ENCODE data around the gene ZMYND15. TPM values are rescaled to one million over a fixed set of nuclear protein-coding genes. Genes with fewer than 3 reads are reported as not detected.
"Not testable (repeated sequence)": the region's sequence is repeated elsewhere in the genome, so short reads cannot be mapped to it uniquely, and the experiment has no call there.

Gene ZMYND15
- polyA plus RNA-seq, 1 donor from 2014 or later = not detected

GRCh38 chr17:4712526-4712925 is 27.1 kb upstream of the ZMYND15 start:
- Histone ChIP-seq H3K27ac (ENCODE audit: low read length) (no peak overlapping the region), H3K4me3 (ENCODE audit: low read length) (no peak overlapping the region), H3K36me3 (ENCODE audit: insufficient read depth, low read length) (no peaks in the 10 kb centered on the region), H3K27me3 (ENCODE audit: insufficient read depth, low read depth, low read length) (no peaks in the 10 kb centered on the region), H3K9ac (ENCODE audit: low read length) (no peak overlapping the region), H3K4me2 (ENCODE audit: low read length) (no peak overlapping the region), H4K20me1 (ENCODE audit: insufficient read depth) (no peaks in the 10 kb centered on the region), H3K9me2 (ENCODE audit: insufficient read depth, low read length) (no peaks in the 10 kb centered on the region), H3K9me3 (ENCODE audit: low read length) (no peaks in the 10 kb centered on the region), H3K79me2 (replicated peaks; ENCODE audit: insufficient read depth, low read length) (peaks cover 10% of the 10 kb centered on the region), H2AFZ (ENCODE audit: low read depth, low read length) (no peak overlapping the region), H3F3A (ENCODE audit: insufficient read depth, low read length, poor library complexity, severe bottlenecking) (no peaks in the 10 kb centered on the region)
- TF ChIP-seq, protein P1, sequence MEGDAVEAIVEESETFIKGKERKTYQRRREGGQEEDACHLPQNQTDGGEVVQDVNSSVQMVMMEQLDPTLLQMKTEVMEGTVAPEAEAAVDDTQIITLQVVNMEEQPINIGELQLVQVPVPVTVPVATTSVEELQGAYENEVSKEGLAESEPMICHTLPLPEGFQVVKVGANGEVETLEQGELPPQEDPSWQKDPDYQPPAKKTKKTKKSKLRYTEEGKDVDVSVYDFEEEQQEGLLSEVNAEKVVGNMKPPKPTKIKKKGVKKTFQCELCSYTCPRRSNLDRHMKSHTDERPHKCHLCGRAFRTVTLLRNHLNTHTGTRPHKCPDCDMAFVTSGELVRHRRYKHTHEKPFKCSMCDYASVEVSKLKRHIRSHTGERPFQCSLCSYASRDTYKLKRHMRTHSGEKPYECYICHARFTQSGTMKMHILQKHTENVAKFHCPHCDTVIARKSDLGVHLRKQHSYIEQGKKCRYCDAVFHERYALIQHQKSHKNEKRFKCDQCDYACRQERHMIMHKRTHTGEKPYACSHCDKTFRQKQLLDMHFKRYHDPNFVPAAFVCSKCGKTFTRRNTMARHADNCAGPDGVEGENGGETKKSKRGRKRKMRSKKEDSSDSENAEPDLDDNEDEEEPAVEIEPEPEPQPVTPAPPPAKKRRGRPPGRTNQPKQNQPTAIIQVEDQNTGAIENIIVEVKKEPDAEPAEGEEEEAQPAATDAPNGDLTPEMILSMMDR (IDR thresholded peaks at IDR 0.05; ENCODE audit: poor library complexity, severe bottlenecking) = no peak
- TF ChIP-seq EZH2 (IDR thresholded peaks at IDR 0.05; ENCODE audit: borderline replicate concordance, insufficient read depth, low read length, poor library complexity, severe bottlenecking) = no peak
- no peak for TF ChIP-seq SMC3 (conservative IDR thresholded peaks at IDR 0.05; ENCODE audit: poor library complexity)
- no peak for TF ChIP-seq EP300 (conservative IDR thresholded peaks at IDR 0.05; ENCODE audit: poor library complexity, severe bottlenecking)
- no peak for TF ChIP-seq POLR2AphosphoS5 (IDR thresholded peaks at IDR 0.05)
- TF ChIP-seq, protein P2, sequence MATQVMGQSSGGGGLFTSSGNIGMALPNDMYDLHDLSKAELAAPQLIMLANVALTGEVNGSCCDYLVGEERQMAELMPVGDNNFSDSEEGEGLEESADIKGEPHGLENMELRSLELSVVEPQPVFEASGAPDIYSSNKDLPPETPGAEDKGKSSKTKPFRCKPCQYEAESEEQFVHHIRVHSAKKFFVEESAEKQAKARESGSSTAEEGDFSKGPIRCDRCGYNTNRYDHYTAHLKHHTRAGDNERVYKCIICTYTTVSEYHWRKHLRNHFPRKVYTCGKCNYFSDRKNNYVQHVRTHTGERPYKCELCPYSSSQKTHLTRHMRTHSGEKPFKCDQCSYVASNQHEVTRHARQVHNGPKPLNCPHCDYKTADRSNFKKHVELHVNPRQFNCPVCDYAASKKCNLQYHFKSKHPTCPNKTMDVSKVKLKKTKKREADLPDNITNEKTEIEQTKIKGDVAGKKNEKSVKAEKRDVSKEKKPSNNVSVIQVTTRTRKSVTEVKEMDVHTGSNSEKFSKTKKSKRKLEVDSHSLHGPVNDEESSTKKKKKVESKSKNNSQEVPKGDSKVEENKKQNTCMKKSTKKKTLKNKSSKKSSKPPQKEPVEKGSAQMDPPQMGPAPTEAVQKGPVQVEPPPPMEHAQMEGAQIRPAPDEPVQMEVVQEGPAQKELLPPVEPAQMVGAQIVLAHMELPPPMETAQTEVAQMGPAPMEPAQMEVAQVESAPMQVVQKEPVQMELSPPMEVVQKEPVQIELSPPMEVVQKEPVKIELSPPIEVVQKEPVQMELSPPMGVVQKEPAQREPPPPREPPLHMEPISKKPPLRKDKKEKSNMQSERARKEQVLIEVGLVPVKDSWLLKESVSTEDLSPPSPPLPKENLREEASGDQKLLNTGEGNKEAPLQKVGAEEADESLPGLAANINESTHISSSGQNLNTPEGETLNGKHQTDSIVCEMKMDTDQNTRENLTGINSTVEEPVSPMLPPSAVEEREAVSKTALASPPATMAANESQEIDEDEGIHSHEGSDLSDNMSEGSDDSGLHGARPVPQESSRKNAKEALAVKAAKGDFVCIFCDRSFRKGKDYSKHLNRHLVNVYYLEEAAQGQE (IDR thresholded peaks at IDR 0.05; ENCODE audit: borderline replicate concordance) = no peak
- TF ChIP-seq RAD21 (conservative IDR thresholded peaks at IDR 0.05) = no peak
- no peak for TF ChIP-seq MXI1 (conservative IDR thresholded peaks at IDR 0.05; ENCODE audit: poor library complexity, severe bottlenecking)
- TF ChIP-seq TAF1 (IDR thresholded peaks at IDR 0.05; ENCODE audit: low read depth) = no peak

- not testable (repeated sequence) for H4K20me1 ChIP-seq (ENCODE audit: insufficient read depth); H2AFZ ChIP-seq (ENCODE audit: low read depth, low read length); H3K9ac ChIP-seq (ENCODE audit: low read length); H3K36me3 ChIP-seq (ENCODE audit: insufficient read depth, low read length); H3K27ac ChIP-seq (ENCODE audit: low read length); H3K4me3 ChIP-seq (ENCODE audit: low read length); H3F3A ChIP-seq (ENCODE audit: insufficient read depth, low read length, poor library complexity, severe bottlenecking); H3K27me3 ChIP-seq (ENCODE audit: insufficient read depth, low read depth, low read length); H3K9me2 ChIP-seq (ENCODE audit: insufficient read depth, low read length); H3K9me3 ChIP-seq (ENCODE audit: low read length); H3K4me2 ChIP-seq (ENCODE audit: low read length)
- peaks cover 10% of the 10 kb centered on the region for H3K79me2 ChIP-seq (replicated peaks; ENCODE audit: insufficient read depth, low read length)
Observed at GRCh38 chr17:4714340-4715062, 25.1 kb upstream of the ZMYND15 start.
